Kidney (tissue), 14 donors: ENCODE results near the gene SIVA1. TPM values are rescaled to one million over a fixed set of nuclear protein-coding genes. Genes with fewer than 3 reads are reported as not detected.
"Not testable (repeated sequence)": the region's sequence is repeated elsewhere in the genome, so short reads cannot be mapped to it uniquely, and the experiment has no call there.

ENCODE experiments used
- DNase-seq, 5 donors: peaks; one replicate each; pipeline ENCODE4 v3.0.0-alpha.2; 2013 to 2020
- FAIRE-seq: peaks from 2 replicates; lab custom pipeline; 2012; peaks lifted over from hg19 to GRCh38; lab: Jason Lieb, UNC
- H3K27ac ChIP-seq, 2 donors: one replicate each; pipeline ENCODE4 v1.7.0; 2013; ENCODE audit warnings: low read depth in 2 of 2, low read length in 2 of 2, inconsistent platforms in 1 of 2
- H3K27me3 ChIP-seq: one replicate; pipeline ENCODE4 v1.7.1; 2013; ENCODE audit warnings: low read length, inconsistent platforms; ENCODE audit not compliant: control insufficient read depth, insufficient read depth
- H3K36me3 ChIP-seq, 3 donors: one replicate each; pipeline versions ENCODE4 v1.7.0 to v1.7.1; 2013; ENCODE audit warnings: low read length in 3 of 3, control low read depth in 1 of 3, inconsistent platforms in 1 of 3; ENCODE audit not compliant: insufficient read depth in 3 of 3, control insufficient read depth in 2 of 3
- H3K4me1 ChIP-seq, 3 donors: one replicate each; pipeline versions ENCODE4 v1.7.0 to v1.7.1; 2013; ENCODE audit warnings: low read length in 3 of 3, inconsistent platforms in 1 of 3, low read depth in 1 of 3; ENCODE audit not compliant: control insufficient read depth in 2 of 3, insufficient read depth in 2 of 3
- H3K4me3 ChIP-seq, 3 donors: one replicate each; pipeline versions ENCODE4 v1.7.0 to v1.8.1; 2013; ENCODE audit warnings: low read length in 3 of 3, control low read depth in 1 of 3, inconsistent platforms in 1 of 3
- H3K9ac ChIP-seq, 3 donors: one replicate each; pipeline versions ENCODE4 v1.7.0 to v1.7.1; 2013; ENCODE audit warnings: low read length in 3 of 3, control low read depth in 1 of 3, inconsistent platforms in 1 of 3
- H3K9me3 ChIP-seq, 3 donors: one replicate each; pipeline versions ENCODE4 v1.7.0 to v1.7.1; 2013; ENCODE audit warnings: low read length in 3 of 3, control low read depth in 1 of 3, inconsistent platforms in 1 of 3; ENCODE audit not compliant: control insufficient read depth in 2 of 3, insufficient read depth in 1 of 3
- CTCF ChIP-seq: IDR thresholded peaks from 3 replicates; pipeline ENCODE4 v1.5.1; 2012; ENCODE audit warnings: mild to moderate bottlenecking, moderate library complexity, borderline replicate concordance; ENCODE audit not compliant: insufficient read depth; ENCODE audit errors: extremely low read depth
- intact Hi-C: fragments of 100-400 bp; cut with DNase I; formaldehyde crosslinking; loops from one replicate; pipeline ENCODE4 v1.11.1; 2022
- polyA plus RNA-seq: library from polyadenylated mRNA; stranded (reverse); fragments of 350-450 nt; fragmentation: Illumina TruSeq; extraction: RNeasy Lipid Tissue Mini Kit (QIAGEN cat#74804); gene quantifications from one replicate; pipeline ENCODE4 v1.2.3, GENCODE V29; 2014; ENCODE audit warnings: low read depth, low replicate concordance; ENCODE audit not compliant: insufficient read depth
- total RNA-seq: library from RNA; stranded (reverse); fragmentation: NEBNext Ultra II Directional; extraction: Animal tissue kit (Norgen Biotek cat#: 25700); gene quantifications from one replicate; pipeline ENCODE4 v1.2.1, GENCODE V29; 2021
- donor health status: control.
- donor health status: control.
- donor health status: control.
- donor health status: control.
- donor health status: control.
- donor health status: DM: yes; HTN: yes; CAD: no.
- donor health status: Normal renal cell carcinoma (clear cell type).

Gene SIVA1
- total and polyA plus RNA-seq, 2 donors from 2014 or later, result 65.7 to 124 TPM

GRCh38 chr14:104726600-104727451, 26.1 kb upstream of the SIVA1 start:
- TF ChIP-seq CTCF, result no peak
- peak overlapping the region in 1 of 2 donors; percentile 32 for H3K27ac ChIP-seq
- intact Hi-C loops, result no loop called here
- no peak overlapping the region for H3K9ac ChIP-seq
- H3K27me3 ChIP-seq, result no peaks in the 10 kb centered on the region
- no peak for DNase-seq
- FAIRE-seq, result no peak
- H3K4me3 ChIP-seq, result no peak overlapping the region
- no peaks in the 10 kb centered on the region for H3K9me3 ChIP-seq
- H3K4me1 ChIP-seq, result peaks cover 0 to 26% (median 5%) of the 10 kb centered on the region in 3 donors
- no peaks in the 10 kb centered on the region for H3K36me3 ChIP-seq

- Histone ChIP-seq H3K4me3 (no peak overlapping the region), H3K9ac (no peak overlapping the region), H3K27me3 (no peaks in the 10 kb centered on the region), H3K36me3 (no peaks in the 10 kb centered on the region), H3K4me1 (peaks cover 0 to 40% (median 13%) of the 10 kb centered on the region in 3 donors), H3K9me3 (no peaks in the 10 kb centered on the region), H3K27ac (no peak overlapping the region)
- DNase-seq (no peak), FAIRE-seq (no peak)
- intact Hi-C loops, result no loop called here
- TF ChIP-seq CTCF, result no peak
Measured at GRCh38 chr14:104728631-104729030, 24.3 kb upstream of the SIVA1 start.

GRCh38 chr14:104729176-104729834, 23.6 kb upstream of the SIVA1 start:
- H3K9me3 ChIP-seq, H3K36me3 ChIP-seq, H3K4me3 ChIP-seq, H3K9ac ChIP-seq, H3K27ac ChIP-seq, H3K27me3 ChIP-seq, FAIRE-seq, DNase-seq, intact Hi-C loops: not testable (repeated sequence)
- peaks cover 0 to 39% (median 13%) of the 10 kb centered on the region in 3 donors for H3K4me1 ChIP-seq

GRCh38 chr14:104729835-104730181, 23.1 kb upstream of the SIVA1 start:
- no peak for TF ChIP-seq CTCF
- Histone ChIP-seq H3K36me3 (no peaks in the 10 kb centered on the region), H3K4me1 (peaks cover 0 to 39% (median 11%) of the 10 kb centered on the region in 3 donors), H3K9me3 (no peaks in the 10 kb centered on the region), H3K27me3 (no peaks in the 10 kb centered on the region), H3K4me3 (no peak overlapping the region), H3K9ac (no peak overlapping the region), H3K27ac (no peak overlapping the region)
- no peak for DNase-seq
- FAIRE-seq, result no peak
- intact Hi-C loops, result no loop called here
